ENCODE data around the gene ABI3.

ABI3 gene

GRCh38 chr17:49227436-49228261, 17.1 kb downstream of the ABI3 start:
- peak; percentile 84 for DNase-seq (ENCODE audit: low read depth)
- Histone ChIP-seq H3K36me3 (ENCODE audit: control insufficient read depth, insufficient read depth, low read length, severe bottlenecking) (no peaks in the 10 kb centered on the region), H3K9me3 (ENCODE audit: control insufficient read depth, low read length) (no peaks in the 10 kb centered on the region), H3K27me3 (replicated peaks; ENCODE audit: control insufficient read depth, insufficient read depth, low read length) (peaks cover 56% of the 10 kb centered on the region), H3K4me3 (ENCODE audit: low read length) (no peak overlapping the region), H3K9ac (ENCODE audit: low read length) (no peak overlapping the region), H3K4me1 (ENCODE audit: control insufficient read depth, insufficient read depth, low read length) (peaks cover 9% of the 10 kb centered on the region)

DNA sequence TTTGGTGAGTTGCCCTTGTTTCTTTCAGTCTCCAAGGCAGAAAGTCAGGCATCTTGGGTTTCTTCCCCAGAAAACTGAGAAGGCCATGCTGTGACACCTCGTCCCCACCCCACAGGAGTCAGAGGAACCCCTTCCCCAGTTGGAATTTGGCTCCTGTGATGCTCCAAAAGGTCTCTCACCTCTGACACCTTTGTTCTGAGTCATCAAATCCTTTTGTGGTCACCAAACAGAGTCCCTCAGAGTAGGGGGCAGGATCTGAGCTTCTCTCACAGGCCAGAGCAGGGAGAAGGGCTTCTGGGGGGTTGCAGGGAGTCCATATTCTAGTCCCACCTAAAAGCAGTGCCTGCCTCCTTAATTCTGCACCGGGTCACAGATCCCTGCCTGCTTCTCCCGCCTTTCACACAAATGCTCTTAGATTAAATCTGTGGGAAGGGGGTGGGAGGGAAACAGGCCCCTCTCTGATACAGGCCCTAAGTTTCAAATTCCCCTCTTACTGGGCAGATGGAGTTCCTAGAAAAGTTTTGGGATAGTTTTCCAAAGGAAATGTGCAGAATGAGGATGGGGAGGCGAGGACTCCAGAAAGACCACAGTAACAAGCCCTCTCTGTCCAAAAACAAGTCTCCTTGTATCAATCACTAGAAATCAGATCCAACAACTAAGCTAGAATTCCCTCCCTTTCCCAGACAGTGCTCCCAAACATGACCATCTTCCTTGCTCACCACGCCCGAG, 18.7 kb downstream of the ABI3 start:
- Histone ChIP-seq H3K4me1 (ENCODE audit: control insufficient read depth, insufficient read depth, low read length) (peaks cover 4% of the 10 kb centered on the region), H3K9me3 (ENCODE audit: control insufficient read depth, low read length) (no peaks in the 10 kb centered on the region), H3K9ac (ENCODE audit: low read length) (no peak overlapping the region), H3K36me3 (ENCODE audit: control insufficient read depth, insufficient read depth, low read length, severe bottlenecking) (no peaks in the 10 kb centered on the region), H3K27me3 (replicated peaks; ENCODE audit: control insufficient read depth, insufficient read depth, low read length) (peaks cover 40% of the 10 kb centered on the region), H3K4me3 (ENCODE audit: low read length) (no peak overlapping the region)
- DNase-seq (ENCODE audit: low read depth): no peak

DNA sequence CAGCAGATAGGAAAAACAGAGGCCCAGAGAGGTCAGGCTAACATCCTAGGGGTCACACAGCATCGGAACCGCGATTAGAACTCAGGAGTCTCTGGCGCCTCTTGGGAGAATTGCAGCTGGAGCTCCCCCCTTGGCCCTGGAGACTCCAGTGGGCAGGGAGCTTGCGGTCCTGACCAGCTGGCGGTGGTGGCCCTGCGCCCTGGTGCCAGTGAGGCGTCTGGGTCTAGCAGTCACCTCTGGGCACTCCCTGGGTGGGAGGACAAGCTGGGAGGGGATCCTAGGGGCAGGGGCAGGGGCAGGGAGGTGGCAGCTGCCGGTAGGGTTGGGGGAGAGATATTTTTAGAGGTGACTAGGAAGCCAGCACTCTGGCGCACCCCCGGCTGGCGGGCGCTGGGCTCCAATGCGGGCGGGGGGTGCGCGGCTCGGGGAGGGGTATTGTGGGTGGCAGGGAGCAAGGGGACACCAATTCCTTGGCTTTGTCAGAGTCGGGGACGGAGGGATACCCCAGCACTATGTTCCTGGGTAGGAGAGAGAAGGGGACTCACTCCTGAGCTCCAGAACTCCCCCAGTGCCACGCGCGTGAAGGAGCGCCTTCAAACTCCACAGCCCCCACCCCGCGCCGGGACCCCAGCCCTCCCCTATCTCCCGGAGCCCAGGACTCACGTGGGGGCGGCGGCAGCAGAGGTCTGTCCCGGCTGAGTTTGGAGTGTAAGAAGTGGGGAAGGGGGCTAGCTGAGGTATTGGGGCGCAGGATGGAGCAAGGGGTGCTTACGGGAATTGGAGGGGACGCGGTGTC, 19.5 kb downstream of the ABI3 start:
- no peaks in the 10 kb centered on the region for H3K36me3 ChIP-seq (ENCODE audit: control insufficient read depth, insufficient read depth, low read length, severe bottlenecking)
- DNase-seq (ENCODE audit: low read depth): no peak
- H3K27me3 ChIP-seq (replicated peaks; ENCODE audit: control insufficient read depth, insufficient read depth, low read length): peaks cover 33% of the 10 kb centered on the region
- peaks cover 4% of the 10 kb centered on the region for H3K4me1 ChIP-seq (ENCODE audit: control insufficient read depth, insufficient read depth, low read length)
- peak overlapping the region; percentile 82 for H3K4me3 ChIP-seq (ENCODE audit: low read length)
- no peaks in the 10 kb centered on the region for H3K9me3 ChIP-seq (ENCODE audit: control insufficient read depth, low read length)
- peak overlapping the region; percentile 25 for H3K9ac ChIP-seq (ENCODE audit: low read length)

- H3K4me3 ChIP-seq (ENCODE audit: low read length): peak within 1 kb of the TSS; percentile 82
- H3K36me3 ChIP-seq (ENCODE audit: control insufficient read depth, insufficient read depth, low read length, severe bottlenecking): no peaks in the 10 kb centered on the region
- peaks cover 27% of the 10 kb centered on the region for H3K27me3 ChIP-seq (replicated peaks; ENCODE audit: control insufficient read depth, insufficient read depth, low read length)
- H3K4me1 ChIP-seq (ENCODE audit: control insufficient read depth, insufficient read depth, low read length): peaks cover 4% of the 10 kb centered on the region
- DNase-seq (ENCODE audit: low read depth): peak; percentile 93
- peak within 1 kb of the TSS; percentile 25 for H3K9ac ChIP-seq (ENCODE audit: low read length)
- no peaks in the 10 kb centered on the region for H3K9me3 ChIP-seq (ENCODE audit: control insufficient read depth, low read length)
These were observed 20.4 kb downstream of the ABI3 start, which contains the start of gene PHOSPHO1 for GRCh38 chr17:49230636-49231562. PHOSPHO1 (minus strand) TSS chr17:49230787; CDS start chr17:49226691, 4,096 bp downstream.

DNA sequence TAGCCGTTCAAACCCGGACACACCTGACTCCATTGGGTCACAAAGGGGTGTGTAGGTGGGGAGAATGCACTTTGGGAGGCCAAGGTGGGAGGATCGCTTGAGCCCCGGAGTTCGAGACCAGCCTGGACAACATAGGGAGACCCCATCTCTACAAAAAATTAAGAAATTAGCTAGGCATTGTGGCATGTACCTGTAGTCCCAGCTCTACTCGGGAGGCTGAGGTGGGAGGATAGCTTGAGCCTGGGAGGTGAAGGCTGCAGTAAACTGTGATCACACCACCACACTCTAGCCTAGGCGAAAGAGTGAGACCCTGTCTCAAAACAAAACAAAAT, 21.0 kb downstream of the ABI3 start:
- no peak for DNase-seq (ENCODE audit: low read depth)

GRCh38 chr17:49234509-49235080, 24.1 kb downstream of the ABI3 start:
- H3K4me3 ChIP-seq (ENCODE audit: low read length): no peak overlapping the region
- H3K9ac ChIP-seq (ENCODE audit: low read length): no peak overlapping the region
- H3K27me3 ChIP-seq (replicated peaks; ENCODE audit: control insufficient read depth, insufficient read depth, low read length): peaks cover 20% of the 10 kb centered on the region
- H3K36me3 ChIP-seq (ENCODE audit: control insufficient read depth, insufficient read depth, low read length, severe bottlenecking): no peaks in the 10 kb centered on the region
- no peak for DNase-seq (ENCODE audit: low read depth)
- H3K9me3 ChIP-seq (ENCODE audit: control insufficient read depth, low read length): no peaks in the 10 kb centered on the region
- H3K4me1 ChIP-seq (ENCODE audit: control insufficient read depth, insufficient read depth, low read length): peaks cover 4% of the 10 kb centered on the region

More for the DNA sequence above, 21.0 kb downstream of the ABI3 start:
- H3K4me3 ChIP-seq (ENCODE audit: low read length): no peak overlapping the region
- peaks cover 4% of the 10 kb centered on the region for H3K4me1 ChIP-seq (ENCODE audit: control insufficient read depth, insufficient read depth, low read length)
- H3K36me3 ChIP-seq (ENCODE audit: control insufficient read depth, insufficient read depth, low read length, severe bottlenecking): no peaks in the 10 kb centered on the region
- no peaks in the 10 kb centered on the region for H3K9me3 ChIP-seq (ENCODE audit: control insufficient read depth, low read length)
- no peak overlapping the region for H3K9ac ChIP-seq (ENCODE audit: low read length)
- H3K27me3 ChIP-seq (replicated peaks; ENCODE audit: control insufficient read depth, insufficient read depth, low read length): peaks cover 25% of the 10 kb centered on the region

DNA sequence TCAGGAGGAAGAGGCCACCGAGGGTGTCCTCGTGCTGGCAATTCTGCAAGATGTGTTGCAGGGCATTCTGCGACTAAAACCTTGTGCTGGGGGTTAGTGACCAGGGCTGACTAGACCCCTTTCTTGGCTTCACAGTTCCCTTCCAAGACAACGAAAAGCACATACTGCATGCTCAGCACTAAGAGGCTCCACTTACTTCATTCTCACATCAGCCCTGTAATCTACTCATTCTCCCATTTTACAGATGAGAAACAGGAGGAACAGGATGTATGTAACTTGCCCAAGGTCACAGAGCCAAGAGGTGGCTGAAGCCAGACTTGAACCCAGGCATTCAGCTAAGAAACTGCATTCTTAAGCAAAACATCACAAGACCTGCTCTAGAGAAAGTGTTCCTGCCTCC, 25.4 kb downstream of the ABI3 start:
- no peak for DNase-seq (ENCODE audit: low read depth)
- no peak overlapping the region for H3K4me3 ChIP-seq (ENCODE audit: low read length)
- peaks cover 4% of the 10 kb centered on the region for H3K4me1 ChIP-seq (ENCODE audit: control insufficient read depth, insufficient read depth, low read length)
- H3K9me3 ChIP-seq (ENCODE audit: control insufficient read depth, low read length): no peaks in the 10 kb centered on the region
- H3K9ac ChIP-seq (ENCODE audit: low read length): no peak overlapping the region
- peaks cover 19% of the 10 kb centered on the region for H3K27me3 ChIP-seq (replicated peaks; ENCODE audit: control insufficient read depth, insufficient read depth, low read length)
- no peaks in the 10 kb centered on the region for H3K36me3 ChIP-seq (ENCODE audit: control insufficient read depth, insufficient read depth, low read length, severe bottlenecking)

DNA sequence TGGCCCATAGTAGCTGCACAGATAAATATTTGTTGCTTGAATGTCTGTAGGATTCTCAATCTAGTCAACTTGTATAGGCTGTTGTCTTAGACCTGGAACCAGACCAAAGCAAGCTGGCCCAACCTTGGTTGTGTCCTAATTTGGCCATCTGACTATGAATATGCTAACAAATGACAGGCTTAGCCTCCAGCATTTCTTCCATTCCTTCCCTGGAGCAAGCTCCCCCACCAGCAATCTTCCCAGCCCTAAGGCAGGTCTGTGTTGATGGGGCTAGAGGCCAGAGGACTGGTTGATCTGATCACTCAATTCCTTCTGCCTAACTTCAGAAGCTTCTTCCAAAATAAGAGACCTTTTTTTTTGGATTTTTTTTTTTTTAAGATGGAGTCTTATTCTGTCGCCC, 29.5 kb downstream of the ABI3 start:
- Histone ChIP-seq H3K9me3 (ENCODE audit: control insufficient read depth, low read length) (no peaks in the 10 kb centered on the region), H3K4me1 (ENCODE audit: control insufficient read depth, insufficient read depth, low read length) (no peaks in the 10 kb centered on the region), H3K27me3 (replicated peaks; ENCODE audit: control insufficient read depth, insufficient read depth, low read length) (peaks cover 29% of the 10 kb centered on the region), H3K36me3 (ENCODE audit: control insufficient read depth, insufficient read depth, low read length, severe bottlenecking) (no peaks in the 10 kb centered on the region), H3K9ac (ENCODE audit: low read length) (no peak overlapping the region), H3K4me3 (ENCODE audit: low read length) (no peak overlapping the region)
- DNase-seq (ENCODE audit: low read depth): no peak

GRCh38 chr17:49240619-49241018, 30.1 kb downstream of the ABI3 start:
- no peak overlapping the region for H3K4me3 ChIP-seq (ENCODE audit: low read length)
- no peak overlapping the region for H3K9ac ChIP-seq (ENCODE audit: low read length)
- H3K27me3 ChIP-seq (replicated peaks; ENCODE audit: control insufficient read depth, insufficient read depth, low read length): peaks cover 29% of the 10 kb centered on the region
- H3K36me3 ChIP-seq (ENCODE audit: control insufficient read depth, insufficient read depth, low read length, severe bottlenecking): no peaks in the 10 kb centered on the region
- H3K4me1 ChIP-seq (ENCODE audit: control insufficient read depth, insufficient read depth, low read length): no peaks in the 10 kb centered on the region
- no peaks in the 10 kb centered on the region for H3K9me3 ChIP-seq (ENCODE audit: control insufficient read depth, low read length)
- no peak for DNase-seq (ENCODE audit: low read depth)

GRCh38 chr17:49241040-49241439, 30.5 kb downstream of the ABI3 start:
- Histone ChIP-seq H3K4me1 (ENCODE audit: control insufficient read depth, insufficient read depth, low read length) (no peaks in the 10 kb centered on the region), H3K4me3 (ENCODE audit: low read length) (no peak overlapping the region), H3K9me3 (ENCODE audit: control insufficient read depth, low read length) (no peaks in the 10 kb centered on the region), H3K27me3 (replicated peaks; ENCODE audit: control insufficient read depth, insufficient read depth, low read length) (peaks cover 25% of the 10 kb centered on the region), H3K9ac (ENCODE audit: low read length) (no peak overlapping the region), H3K36me3 (ENCODE audit: control insufficient read depth, insufficient read depth, low read length, severe bottlenecking) (no peaks in the 10 kb centered on the region)
- DNase-seq (ENCODE audit: low read depth): no peak
